MV-4-11 (cell line): Measurements from ENCODE around the gene TSPAN31.

Source experiments
- DNase-seq: peaks from one replicate; lab custom pipeline; 2025; lab: John Stamatoyannopoulos, UW

Gene TSPAN31

DNA sequence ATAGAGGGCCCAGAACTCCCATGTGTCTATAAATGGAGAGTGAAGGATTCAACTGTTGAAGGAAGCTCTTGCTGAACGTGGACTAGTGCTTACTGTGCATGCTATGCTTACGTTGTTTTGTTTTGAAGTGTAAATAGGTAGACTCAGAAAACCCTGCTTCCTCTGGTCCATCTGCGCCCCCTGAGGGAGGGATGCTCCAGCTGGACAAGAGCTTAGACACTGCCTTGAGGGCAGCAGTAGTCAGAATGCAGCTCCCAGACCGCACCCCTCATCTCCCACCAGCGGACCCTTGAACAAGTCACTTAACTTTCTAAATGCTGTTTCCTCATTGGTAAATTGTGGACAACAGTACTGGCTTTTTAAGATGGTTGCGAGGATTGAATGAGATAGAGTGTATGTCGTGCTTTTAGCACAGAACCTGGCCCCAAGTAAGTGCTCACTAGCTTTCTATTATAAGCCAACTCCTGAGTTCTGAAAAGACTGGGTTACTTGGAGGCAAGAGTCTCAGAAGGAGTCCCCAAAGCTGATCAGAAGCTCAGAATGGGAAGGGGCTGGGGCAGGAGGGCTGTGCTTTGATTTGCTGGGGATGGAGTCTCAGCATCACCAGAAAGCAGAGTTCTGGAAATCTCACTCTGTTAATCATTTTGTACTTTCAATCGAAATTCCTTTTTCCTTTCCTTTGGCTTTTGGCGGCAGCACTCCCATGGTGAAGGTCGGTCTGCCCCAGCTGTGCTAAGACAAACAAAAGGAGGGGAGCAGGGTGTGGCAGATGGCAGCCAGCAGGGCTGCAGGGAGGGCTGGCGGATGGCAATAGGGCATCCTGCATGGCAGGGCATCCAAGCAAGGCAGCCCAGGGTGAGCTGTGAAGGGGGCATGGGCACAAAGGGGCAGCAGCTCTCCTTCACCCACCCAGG is 21.9 kb upstream of the TSPAN31 start:
- no peak for DNase-seq

DNA sequence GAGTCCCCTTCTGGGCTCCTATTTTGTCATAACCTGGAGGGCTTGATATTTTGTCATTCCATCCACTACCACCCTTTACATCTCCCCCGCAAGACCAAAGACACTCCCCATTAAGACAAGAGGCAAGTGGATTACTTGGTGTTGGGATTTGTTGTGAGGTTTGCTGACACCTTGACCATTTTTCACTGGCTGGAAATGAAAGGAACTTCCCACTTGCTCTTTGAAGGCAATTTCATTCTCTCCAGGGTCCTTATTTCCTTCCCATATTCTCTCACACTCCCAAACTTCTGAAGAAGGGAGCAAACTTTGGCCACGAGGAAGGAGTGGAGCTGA is 21.2 kb upstream of the TSPAN31 start:
- DNase-seq, result no peak

DNA sequence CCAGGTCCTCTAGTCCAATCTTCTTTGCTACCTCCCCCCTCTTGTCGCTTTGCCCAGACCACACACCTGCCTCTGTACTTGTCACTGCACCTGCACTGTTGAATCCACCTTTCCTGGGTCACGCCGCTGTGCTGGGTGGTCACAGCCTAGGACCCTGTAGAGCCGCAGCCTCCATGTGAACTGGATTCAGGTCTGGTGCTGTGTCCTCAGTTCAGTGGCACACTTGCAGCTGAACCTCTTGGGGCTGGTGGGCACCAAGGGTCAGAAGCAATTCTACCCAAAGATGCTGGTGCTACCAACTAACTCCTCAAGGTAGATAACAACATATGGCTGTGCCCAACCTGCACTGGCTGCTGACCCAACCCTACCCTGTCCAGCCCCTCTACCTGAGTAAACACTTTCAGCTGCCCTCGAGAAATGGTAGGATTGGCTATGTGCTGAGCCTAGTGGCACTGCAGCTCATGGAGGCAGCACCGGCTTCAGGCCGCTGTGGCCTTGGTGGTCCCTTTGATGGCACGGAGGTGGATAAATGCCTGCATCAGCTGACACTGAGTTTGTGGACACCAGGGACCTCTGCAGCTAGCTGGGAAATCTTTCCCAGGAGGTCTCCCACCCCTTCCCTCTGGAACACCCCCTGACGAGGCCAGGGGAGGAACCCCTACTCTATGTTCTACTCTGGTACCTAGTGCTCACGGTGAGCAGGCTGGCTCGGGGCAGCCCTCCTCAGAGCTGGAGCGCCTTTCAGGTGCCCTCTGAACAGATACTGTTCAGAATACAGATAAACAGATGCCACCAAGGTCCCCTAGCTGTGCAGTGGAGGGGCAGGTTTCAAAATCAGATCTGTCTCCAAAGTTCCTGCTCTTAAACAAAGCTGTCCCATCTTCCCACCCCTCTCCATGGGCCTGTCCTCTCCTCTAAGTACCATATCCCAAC is 20.6 kb upstream of the TSPAN31 start:
- no peak for DNase-seq

DNA sequence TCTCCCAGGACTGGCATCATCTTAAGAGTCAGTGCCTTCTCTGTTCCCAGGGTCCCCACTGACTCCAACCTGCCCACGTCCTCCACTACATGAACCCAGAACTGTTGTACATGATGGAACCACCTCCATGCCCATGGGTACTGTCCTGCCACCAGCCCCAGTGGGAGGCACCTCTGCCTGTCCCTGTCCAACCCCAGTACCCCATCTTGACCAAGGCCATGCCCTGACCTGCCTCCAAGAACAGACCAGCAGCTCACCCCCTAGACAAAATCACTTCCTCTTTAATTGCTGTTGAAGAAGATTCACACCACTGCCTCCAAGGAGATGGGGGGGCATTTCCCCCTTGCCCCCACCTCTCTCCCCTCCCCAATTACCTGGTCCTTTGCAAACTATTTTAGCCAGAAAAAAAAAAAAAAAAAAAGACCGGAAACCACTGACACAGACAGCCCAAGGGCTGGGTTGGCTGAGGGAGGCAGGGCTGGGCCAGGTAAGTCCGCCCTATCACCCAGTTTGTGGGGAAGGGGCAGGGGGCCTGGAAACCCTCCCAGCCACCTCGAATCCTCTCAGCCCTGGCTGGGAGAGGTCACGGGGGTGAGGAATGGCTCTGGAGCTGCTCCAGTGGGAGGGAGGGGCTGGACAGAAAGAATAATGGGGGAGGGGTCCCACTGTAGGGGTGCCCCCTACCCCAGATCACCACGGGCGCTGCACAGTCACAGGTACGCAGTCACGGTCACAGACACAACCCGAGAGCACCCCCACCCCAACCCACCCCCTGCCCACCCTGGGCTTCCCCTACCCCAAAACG is 19.7 kb upstream of the TSPAN31 start:
- peak; percentile 3 for DNase-seq

DNA sequence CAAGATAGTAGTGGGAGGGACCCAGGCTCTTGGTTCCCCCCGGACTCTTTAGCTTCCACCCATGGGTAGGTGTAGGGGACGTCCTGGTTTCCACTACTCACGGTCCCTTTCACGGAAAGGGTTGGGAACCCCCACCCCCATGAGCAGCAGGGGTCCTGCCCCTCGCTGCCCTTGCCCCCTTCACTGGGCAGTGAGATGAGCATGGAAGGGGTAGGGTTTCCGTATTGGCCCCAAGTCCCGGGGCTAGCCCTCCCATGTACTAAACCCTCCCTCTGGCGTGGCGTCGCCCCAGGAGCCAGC is 19.0 kb upstream of the TSPAN31 start:
- DNase-seq, result no peak

DNA sequence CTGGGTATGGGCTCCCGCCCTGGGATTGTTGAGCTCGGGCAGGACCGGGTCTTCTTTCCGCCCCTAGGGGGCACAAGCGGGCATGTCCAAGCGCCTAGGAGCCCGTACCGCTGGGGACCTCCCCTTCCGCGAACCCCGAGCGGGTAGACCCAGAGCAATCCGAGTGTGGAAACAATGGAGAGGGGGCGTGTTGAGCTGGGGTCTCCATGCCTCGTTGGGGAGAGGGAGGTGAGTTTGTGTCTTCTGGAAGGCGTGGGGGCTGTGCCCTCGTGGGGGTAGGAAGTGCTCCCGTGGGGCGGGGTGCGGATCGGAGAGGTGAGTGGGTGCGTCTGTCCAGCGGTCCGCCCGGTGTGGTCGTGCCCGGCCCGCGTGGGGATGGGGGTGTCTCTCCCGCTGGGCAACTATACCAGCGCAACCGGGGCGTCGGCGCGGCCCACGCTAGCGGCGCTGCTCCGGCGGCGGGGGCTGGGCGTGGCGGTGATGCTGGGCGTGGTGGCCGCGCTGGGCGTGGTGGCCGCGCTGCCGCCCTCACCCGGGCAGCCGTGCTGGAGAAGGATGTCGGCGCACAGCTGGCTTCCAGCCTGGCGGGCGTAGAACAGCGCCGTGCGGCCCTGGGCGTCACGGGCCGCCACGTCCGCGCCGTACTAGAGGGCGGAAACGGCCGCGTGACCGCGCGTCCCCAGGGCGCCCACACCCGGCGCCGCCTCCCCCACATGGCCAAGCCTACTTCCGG is 18.5 kb upstream of the TSPAN31 start:
- DNase-seq, result no peak

DNA sequence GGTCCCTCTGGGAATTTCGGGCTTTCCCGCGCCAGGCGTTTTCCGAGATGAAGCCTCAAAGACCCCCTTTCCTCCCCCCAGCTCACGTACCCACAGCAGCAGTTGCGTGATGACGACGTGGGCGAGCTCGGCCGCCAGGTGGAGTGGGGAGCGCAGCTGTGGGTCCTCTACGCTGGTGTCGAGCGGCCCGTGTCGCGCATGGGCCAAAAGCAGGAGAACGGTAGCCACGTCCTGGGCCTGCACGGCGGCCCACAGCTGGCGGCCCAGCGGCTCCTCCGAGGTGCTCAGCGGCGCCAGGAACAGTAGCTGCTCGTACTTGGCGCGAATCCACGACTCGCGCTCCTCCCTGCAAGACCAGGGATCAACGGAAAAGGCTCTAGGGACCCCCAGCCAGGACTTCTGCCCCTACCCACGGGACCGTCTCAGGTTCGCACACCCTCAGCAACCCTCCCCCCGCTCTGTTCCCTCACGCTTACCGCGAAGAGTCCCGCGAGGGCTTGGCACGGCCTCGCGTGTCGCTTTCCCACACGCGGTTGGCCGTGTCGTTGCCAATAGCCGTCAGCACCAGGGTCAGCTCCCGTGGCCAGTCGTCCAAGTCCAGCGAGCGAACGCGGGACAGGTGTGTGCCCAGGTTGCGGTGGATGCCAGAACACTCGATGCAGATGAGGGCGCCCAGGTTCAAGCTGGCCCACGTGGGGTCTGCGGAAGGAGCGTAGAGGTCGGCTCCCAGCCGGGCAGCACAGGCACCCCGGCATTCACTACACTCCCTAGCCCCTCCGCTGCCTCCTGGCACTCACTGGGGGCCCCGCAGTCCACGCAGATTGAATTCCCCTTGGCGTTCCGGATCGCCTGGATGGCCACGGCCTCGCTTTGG is 17.7 kb upstream of the TSPAN31 start:
- DNase-seq, result no peak

DNA sequence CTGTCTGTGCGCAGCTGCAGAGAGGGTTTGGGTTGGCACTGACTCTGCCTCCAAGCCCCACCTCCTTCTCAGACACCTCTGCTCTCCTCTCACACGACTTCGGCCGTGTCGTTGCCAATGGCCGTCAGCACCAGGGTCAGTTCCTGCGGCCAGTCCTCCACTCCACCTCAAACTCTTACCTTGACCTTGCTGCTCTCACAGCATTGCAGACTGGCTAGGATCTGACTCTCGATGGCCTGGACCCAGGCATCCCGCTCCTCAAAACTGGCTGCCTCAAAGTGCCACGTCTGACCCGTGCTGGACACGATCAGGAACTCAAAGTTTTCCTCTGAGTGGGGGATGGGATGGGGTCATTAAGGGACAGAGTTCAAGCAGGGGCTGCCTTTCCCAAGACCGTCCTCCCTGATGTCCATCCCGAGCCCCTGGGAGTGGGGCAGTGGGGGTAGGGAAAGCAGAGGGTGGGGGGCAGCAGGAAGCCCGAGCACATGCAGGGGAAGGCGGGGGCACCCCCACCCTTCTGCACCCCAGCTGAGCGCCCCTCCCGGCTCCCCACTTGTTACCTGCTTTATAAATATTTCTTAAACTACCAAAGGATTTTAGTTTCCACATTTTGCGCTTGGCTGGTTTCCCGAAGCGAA is 17.0 kb upstream of the TSPAN31 start:
- DNase-seq, result no peak

DNA sequence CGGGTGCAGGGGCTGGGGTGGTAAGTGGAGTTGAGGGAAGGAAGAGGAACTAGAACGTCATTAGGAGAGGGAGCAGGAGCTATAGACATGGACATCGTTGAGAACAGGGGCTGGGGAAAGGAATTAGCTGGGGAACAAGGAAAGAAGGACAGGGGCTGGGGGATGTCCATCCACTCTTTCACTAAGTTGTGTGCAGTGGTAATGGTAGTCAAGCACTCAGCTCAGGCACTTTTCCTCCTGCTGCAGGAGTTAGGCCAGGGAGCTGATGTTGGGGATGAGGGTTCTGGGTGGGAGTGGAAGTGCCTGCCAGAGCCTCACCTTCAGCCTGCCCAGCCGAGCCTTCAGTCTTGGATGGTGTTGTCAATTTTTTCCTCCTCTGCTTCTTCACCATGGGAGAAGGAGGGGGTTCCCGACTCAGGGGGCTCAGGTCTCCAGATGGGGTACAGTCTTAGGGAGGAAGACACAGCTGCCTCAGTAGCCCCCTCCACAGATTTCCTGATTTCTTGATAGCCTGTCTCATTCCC is 15.5 kb upstream of the TSPAN31 start:
- DNase-seq, result no peak

DNA sequence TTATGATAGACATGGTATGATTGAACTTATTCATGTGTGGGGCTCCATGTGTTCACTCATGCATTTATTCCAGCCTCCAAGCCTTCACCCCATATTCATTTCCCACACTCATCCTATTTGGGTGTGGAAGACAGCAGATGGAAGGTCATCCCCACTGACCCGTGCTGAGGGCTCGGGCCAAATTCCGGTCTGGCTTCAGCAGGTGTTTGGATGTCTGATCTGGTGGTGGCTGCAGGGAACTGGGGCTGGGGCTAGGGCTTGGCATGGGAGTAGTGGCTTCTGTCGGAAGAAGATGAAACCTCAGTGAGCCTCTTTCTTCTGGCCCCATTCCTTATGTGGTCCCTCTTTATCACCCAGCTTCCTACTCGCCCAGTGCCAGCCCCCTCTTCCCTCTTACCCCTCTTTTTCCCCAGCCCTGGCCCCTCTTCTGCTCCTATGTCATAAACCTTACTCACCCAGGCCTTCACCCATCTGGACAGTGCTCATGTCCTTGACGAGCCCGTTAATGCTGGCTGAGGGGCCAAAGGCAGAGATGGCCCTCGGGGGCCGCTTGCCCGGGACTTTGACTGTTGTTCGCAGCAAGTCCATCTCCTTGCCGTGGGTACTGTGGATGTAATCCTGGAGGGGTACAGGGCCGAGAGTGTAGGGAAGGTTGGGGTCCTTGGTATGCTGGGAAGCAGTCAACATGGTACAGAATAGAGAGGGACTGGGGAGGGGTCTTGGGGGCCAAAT is 14.3 kb upstream of the TSPAN31 start:
- no peak for DNase-seq

DNA sequence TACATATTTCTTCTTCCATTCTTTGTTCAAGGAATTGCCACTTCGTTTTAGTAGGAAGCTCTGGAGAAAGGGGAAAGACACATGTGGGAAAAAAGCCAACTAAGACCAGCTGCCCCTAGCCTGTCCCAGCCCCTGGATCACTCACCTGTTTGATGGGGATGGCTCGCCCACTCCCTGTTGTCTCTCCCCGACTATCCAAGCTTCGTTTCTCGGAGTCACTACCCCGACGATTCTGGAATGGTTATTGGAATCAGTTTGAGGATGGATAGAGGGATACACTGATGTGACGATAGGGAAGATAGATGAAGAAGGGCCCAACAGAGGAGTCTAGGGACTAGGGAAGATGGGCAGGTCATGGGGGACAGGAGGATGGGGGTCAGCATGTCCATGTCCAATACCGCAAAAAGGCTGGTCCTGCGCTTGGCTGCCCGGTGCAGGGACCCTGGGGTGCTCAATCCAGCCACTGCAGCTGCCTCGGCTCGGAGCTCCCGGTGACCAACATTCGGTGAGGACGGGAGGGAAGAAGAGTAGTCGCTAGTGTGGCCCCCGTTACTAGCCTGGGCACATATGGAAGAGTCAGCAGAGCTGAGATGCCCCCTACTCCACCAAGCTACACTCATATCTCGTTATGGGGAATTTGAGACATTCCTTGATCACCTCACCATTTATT is 13.3 kb upstream of the TSPAN31 start:
- no peak for DNase-seq

DNA sequence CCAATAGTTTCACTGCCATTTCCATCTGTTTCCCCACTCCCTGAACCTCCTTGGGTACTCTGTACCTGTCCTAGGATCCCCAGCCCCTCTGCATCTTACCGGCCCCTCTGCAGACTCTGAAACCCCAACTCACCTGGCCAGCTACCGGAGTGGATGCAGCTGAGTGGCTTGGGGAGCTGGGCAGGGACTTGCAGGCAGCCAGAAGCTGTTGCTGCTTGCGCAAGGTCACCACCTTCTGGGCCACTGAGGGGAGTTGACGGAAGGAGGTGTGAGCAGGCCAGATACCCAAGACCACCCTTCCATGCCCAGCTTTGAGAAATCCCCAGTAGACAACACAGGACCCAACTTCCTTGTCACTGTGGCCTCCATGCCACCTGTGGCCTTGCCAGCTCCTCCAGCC is 12.6 kb upstream of the TSPAN31 start:
- DNase-seq, result no peak

DNA sequence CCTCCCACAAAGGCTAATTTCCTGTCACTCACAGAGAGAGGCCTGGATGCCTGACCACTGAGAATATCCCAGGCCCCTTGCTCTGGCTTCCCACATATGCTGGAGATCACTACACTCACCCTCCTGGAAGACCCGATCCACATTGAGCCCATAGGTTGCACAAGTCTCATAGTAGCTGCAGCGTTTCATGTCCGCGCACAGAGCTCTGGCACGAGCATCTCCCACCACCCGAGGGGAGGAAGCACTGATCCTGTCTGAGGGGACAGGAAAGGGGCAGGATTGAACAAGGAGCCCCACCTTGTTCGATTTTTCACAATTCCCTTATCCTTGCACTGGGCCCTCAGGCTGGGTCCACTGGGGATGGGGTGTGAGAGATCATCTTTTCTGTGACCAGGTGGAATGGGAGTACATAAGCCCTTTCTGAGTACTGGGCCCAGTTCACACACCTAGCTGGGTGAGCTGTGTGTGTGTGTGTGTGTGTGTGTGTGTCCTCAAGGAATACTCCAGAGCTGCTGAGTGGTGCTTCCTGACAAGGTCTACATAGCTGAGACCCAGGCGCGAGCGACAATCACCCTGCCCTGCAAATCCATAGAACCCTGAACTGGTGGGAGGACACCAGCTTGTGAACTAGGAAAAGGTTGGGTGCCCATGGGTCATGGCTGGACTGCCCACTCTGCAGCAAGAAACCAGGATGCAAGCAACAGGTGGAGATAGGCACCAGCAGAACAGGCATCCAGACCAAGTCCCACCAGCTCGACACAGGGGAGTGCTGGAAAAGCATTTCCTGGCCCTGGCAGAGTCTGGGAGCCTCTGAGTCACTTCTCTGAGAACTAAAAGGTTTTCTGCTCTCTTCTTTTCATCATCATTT is 11.9 kb upstream of the TSPAN31 start:
- no peak for DNase-seq

DNA sequence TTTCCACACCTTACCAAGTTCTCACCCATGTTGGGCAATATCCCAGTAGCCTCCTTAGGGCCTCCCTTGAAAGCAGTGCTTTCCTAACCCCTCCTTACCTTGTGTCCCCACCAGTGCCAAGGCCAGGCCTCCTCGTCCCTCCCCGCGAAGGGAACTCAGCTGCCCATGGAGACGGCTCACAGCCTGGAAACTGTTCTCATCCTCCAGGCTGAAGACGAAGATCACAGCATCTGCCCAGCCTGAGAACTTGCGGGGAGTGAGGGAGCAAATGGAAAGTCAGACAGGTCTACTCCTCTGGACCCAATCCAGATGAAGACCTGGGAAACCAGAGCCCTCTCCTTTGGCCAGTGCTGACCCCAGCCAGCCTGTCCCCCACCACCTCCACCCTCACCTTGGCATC is 10.9 kb upstream of the TSPAN31 start:
- no peak for DNase-seq

DNA sequence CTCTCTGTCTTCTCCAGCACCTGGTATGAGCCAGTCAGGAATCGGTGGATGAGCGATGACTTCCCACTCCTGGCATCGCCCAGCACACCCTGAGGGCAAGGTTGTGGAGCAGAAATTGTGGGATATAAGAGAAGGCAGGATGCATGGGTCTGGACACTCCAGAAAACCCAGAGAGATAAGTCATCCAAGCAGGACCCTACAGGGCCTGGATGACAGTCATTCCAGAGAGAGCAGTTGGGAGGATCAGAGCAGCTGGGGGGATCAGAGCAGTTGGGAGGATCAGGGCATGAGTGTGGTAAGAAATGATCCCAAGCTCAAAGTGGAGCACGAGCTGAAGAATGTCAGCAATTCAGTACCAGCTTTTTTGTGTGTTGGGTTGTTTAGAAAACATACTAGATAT is 10.2 kb upstream of the TSPAN31 start:
- DNase-seq, result no peak

DNA sequence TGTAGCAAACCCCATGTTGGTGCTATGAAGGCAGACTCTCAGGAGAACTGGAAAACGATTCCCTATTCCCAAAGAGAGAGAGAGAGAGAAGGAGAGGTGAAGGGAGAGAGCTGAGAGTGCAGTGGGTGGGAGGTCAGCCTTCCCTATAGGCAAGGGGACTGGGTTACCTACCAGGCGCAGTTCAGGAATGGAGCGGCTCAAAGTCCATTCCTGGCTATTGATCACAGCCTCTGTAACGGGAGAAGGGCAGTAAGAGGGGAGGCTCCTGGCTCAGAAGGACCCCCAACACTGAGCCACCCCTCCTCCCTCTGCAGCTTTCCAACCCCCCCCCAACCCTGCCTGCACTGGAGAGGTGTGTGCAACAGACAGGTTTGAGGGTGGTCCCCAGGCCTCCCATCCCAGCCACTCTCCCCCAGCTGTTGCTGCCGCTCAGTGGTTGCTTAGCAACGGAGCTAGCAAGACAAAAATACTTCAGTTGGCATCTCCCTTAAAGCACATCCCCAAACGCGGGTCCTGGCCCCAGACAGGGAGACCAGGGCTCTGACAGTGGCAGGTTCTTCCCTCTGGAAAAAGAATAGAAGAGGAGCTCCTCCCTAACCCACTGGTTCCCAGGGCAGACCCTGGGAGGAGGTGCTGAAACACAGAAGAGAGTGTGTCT is 9.5 kb upstream of the TSPAN31 start:
- no peak for DNase-seq
